GM23248 (cell line): ENCODE measurements around the gene TMEM259. TPM values are rescaled to one million over a fixed set of nuclear protein-coding genes. Genes with fewer than 3 reads are reported as not detected.

Source experiments
- DNase-seq: peaks from one replicate; pipeline ENCODE4 v3.0.0-alpha.2; 2015
- H2AFZ ChIP-seq: fragments of 200-600 bp; sonication (generic); 2 replicates; pipeline ENCODE4 v1.6.1; 2016; ENCODE audit warnings: antibody characterized with exemption
- H3F3A ChIP-seq: fragments of 200-600 bp; sonication (generic); 2 replicates; pipeline ENCODE4 v1.6.1; 2016; ENCODE audit warnings: mild to moderate bottlenecking, antibody characterized with exemption, mixed run types; ENCODE audit not compliant: insufficient read depth
- H3K27ac ChIP-seq: fragments of 200-600 bp; sonication (generic); 2 replicates; pipeline ENCODE4 v1.5.1; 2016; ENCODE audit warnings: mild to moderate bottlenecking
- H3K27me3 ChIP-seq: fragments of 200-600 bp; sonication (generic); replicated peaks from 2 replicates; pipeline ENCODE4 v1.6.1; 2016; ENCODE audit warnings: mild to moderate bottlenecking; ENCODE audit not compliant: insufficient read depth
- H3K36me3 ChIP-seq: fragments of 200-600 bp; sonication (generic); 2 replicates; pipeline ENCODE4 v1.6.1; 2016; ENCODE audit warnings: low read depth, mild to moderate bottlenecking
- H3K4me1 ChIP-seq: fragments of 200-600 bp; sonication (generic); 2 replicates; pipeline ENCODE4 v1.6.1; 2016; ENCODE audit warnings: mild to moderate bottlenecking; ENCODE audit not compliant: insufficient read depth
- H3K4me2 ChIP-seq: fragments of 200-600 bp; sonication (generic); one replicate; pipeline ENCODE4 v1.6.1; 2016; ENCODE audit warnings: mild to moderate bottlenecking; ENCODE audit not compliant: unreplicated experiment
- H3K4me3 ChIP-seq: fragments of 200-600 bp; sonication (generic); 2 replicates; pipeline ENCODE4 v1.5.1; 2016; ENCODE audit warnings: mild to moderate bottlenecking
- H3K79me2 ChIP-seq: fragments of 200-600 bp; sonication (generic); 2 replicates; pipeline ENCODE4 v1.6.1; 2016; ENCODE audit warnings: mild to moderate bottlenecking; ENCODE audit not compliant: insufficient read depth
- H3K9ac ChIP-seq: fragments of 200-600 bp; sonication (generic); 2 replicates; pipeline ENCODE4 v1.6.1; 2016; ENCODE audit warnings: mild to moderate bottlenecking
- H3K9me2 ChIP-seq: fragments of 200-600 bp; sonication (generic); 2 replicates; pipeline ENCODE4 v1.6.1; 2016; ENCODE audit warnings: mixed run types, mild to moderate bottlenecking, moderate library complexity; ENCODE audit not compliant: insufficient read depth
- H3K9me3 ChIP-seq: fragments of 200-600 bp; sonication (generic); one replicate; pipeline ENCODE4 v1.6.1; 2017; ENCODE audit warnings: low read depth
- H4K20me1 ChIP-seq: fragments of 200-600 bp; sonication (generic); 2 replicates; pipeline ENCODE4 v1.6.0; 2016; ENCODE audit not compliant: insufficient read depth
- EZH2 ChIP-seq: fragments of 200-600 bp; sonication (generic); IDR thresholded peaks from 2 replicates; pipeline ENCODE4 v1.6.1; 2018; ENCODE audit warnings: antibody characterized with exemption, mild to moderate bottlenecking; ENCODE audit not compliant: insufficient read depth, poor library complexity, severe bottlenecking
- EZH2phosphoT487 ChIP-seq: fragments of 200-600 bp; sonication (generic); IDR thresholded peaks from 2 replicates; pipeline ENCODE4 v1.6.1; 2018; ENCODE audit warnings: antibody characterized with exemption, moderate library complexity, mild to moderate bottlenecking, low read depth; ENCODE audit not compliant: insufficient read depth
- WGBS, 2 experiments: methylation state at CpG; one replicate each; pipeline ENCODE4 v1.1.6; 2015 to 2017; ENCODE audit warnings: low lambda C conversion rate in 2 of 2, low coverage in 1 of 2; ENCODE audit errors: missing lambda C conversion rate in 2 of 2; 5-methylcytosine and 5-hydroxymethylcytosine counted together
- in situ Hi-C: fragments of 300-500 bp; cut with MboI; formaldehyde crosslinking; loops from 2 replicates; pipeline ENCODE4 v1.15.0; 2020
- polyA plus RNA-seq: library from polyadenylated mRNA; unstranded; fragments of >200 nt; fragmentation: Nextera tagmentation; extraction: Ambion mirVana; gene quantifications from 2 replicates; pipeline ENCODE4 v1.2.1, GENCODE V29; 2016
- total RNA-seq: library from RNA; depleted of rRNA; stranded (reverse); fragments of >200 nt; shearing (Covaris generic); gene quantifications from 2 replicates; pipeline ENCODE4 v1.2.3, GENCODE V29; 2014

TMEM259 gene
- total and polyA plus RNA-seq, 2 experiments from 2014 or later, result 79.7 to 132 TPM

DNA sequence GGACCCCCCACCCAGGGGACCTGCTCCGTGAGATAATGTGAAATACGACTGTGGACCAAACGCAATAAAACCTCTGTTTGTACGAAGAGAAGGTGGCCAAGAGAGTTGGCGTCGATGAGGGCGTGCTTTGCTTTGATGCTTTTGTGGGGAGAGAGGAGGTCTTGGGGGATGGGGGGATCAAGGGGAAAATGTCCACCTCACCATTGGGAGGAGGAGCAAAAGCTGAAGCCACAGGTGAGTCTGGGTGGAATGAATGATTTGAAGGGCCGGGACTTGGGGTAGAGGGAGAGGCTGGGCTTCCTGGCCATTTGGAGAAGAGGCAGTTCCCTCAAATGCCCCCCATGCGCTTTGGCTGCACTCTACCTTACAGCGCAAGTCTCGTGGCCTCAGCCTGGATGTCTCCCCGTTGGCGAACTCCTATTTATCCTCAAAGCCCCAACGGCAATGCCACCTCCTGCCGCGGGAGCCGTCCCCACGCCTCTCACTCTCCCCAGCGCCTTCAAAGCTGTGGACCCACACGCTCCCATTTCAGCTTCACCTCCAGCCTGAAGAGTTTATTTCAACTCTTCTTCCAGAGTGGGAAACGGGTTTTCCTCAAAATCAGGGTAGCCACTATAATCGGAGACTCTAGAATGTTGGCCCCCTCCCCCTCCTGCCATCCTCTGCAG lies 18.2 kb upstream of the TMEM259 start:
- peaks cover 32% of the 10 kb centered on the region for H3F3A ChIP-seq
- H3K9ac ChIP-seq, result peak overlapping the region; percentile 37; the same call in 1 of the 2 replicates
- peak overlapping the region; percentile 84 for H3K4me2 ChIP-seq
- no peaks in the 10 kb centered on the region; the same call in 1 of the 2 replicates for H3K36me3 ChIP-seq
- WGBS, 2 experiments, result 56 to 61% methylated on average over 20 to 22 of the region's 22 CpGs
- TF ChIP-seq EZH2phosphoT487 (no peak), EZH2 (no peak)
- peaks cover 11% of the 10 kb centered on the region for H3K79me2 ChIP-seq
- peak; percentile 45 for DNase-seq
- H2AFZ ChIP-seq, result no peak overlapping the region
- H3K9me2 ChIP-seq, result no peaks in the 10 kb centered on the region
- peak overlapping the region; percentile 21 for H3K27ac ChIP-seq
- no peaks in the 10 kb centered on the region for H3K27me3 ChIP-seq
- no peaks in the 10 kb centered on the region for H3K9me3 ChIP-seq
- no peaks in the 10 kb centered on the region; the same call in 1 of the 2 replicates for H3K4me1 ChIP-seq
- in situ Hi-C loops, result no loop called here
- H4K20me1 ChIP-seq, result no peaks in the 10 kb centered on the region
- H3K4me3 ChIP-seq, result peak overlapping the region; percentile 68; the same call in 1 of the 2 replicates

DNA sequence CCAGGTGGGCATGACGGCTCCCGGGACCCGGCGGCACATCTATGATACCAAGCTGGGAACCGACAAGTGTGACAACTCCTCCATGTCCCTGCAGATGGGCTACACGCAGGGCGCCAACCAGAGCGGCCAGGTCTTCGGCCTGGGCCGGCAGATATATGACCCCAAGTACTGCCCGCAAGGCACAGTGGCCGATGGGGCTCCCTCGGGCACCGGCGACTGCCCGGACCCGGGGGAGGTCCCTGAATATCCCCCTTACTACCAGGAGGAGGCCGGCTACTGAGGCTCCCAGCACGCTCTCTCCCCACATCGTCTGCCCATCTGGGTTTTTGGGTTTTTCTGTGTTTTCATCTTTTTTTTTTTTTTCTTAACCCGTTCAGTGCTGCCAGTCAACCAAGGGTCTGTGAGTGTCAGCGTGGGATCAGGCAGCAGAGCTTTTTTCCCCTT lies 16.7 kb upstream of the TMEM259 start:
- Histone ChIP-seq H3K36me3 (peaks cover 7% of the 10 kb centered on the region), H3K4me2 (no peak overlapping the region), H3K27ac (no peak overlapping the region), H3K4me3 (no peak overlapping the region), H3K9ac (no peak overlapping the region), H3K79me2 (peaks cover 20% of the 10 kb centered on the region), H3F3A (peaks cover 32% of the 10 kb centered on the region), H3K27me3 (no peaks in the 10 kb centered on the region), H4K20me1 (no peaks in the 10 kb centered on the region), H2AFZ (no peak overlapping the region), H3K4me1 (no peaks in the 10 kb centered on the region; the same call in 1 of the 2 replicates), H3K9me2 (no peaks in the 10 kb centered on the region), H3K9me3 (no peaks in the 10 kb centered on the region)
- in situ Hi-C loops, result no loop called here
- no peak for DNase-seq
- no peak for TF ChIP-seq EZH2phosphoT487
- TF ChIP-seq EZH2, result no peak
- WGBS, 2 experiments, result 88% methylated on average over 22 of the region's 22 CpGs

DNA sequence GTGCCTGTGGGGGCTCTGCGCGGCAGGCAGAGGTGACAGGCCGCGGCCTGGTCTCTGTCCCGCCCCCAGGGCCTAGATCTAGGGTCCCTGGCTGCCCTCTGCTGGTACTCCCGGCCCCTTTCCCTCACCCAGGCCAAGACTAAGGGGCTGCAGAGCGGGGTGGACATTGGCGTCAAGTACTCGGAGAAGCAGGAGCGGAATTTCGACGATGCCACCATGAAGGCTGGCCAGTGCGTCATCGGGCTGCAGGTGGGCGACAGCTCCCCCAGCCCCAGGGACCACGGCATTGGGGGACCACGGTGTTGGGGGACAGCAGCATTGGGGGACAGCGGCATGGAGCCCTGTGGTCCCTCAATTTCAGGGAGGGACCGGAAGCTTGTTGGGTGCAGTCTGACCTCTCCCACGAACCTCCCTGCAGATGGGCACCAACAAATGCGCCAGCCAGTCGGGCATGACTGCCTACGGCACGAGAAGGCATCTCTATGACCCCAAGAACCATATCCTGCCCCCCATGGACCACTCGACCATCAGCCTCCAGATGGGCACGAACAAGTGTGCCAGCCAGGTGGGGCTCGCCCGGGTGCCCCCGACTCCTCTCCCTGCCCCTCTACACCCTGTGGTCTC lies 15.2 kb upstream of the TMEM259 start:
- Histone ChIP-seq H3K36me3 (peaks cover 18% of the 10 kb centered on the region), H3K4me2 (no peak overlapping the region), H4K20me1 (no peaks in the 10 kb centered on the region), H2AFZ (no peak overlapping the region), H3K9ac (no peak overlapping the region), H3K4me1 (no peaks in the 10 kb centered on the region; the same call in 1 of the 2 replicates), H3K9me3 (no peaks in the 10 kb centered on the region), H3K4me3 (no peak overlapping the region), H3K9me2 (no peaks in the 10 kb centered on the region), H3K27me3 (no peaks in the 10 kb centered on the region), H3K79me2 (peaks cover 34% of the 10 kb centered on the region), H3F3A (peaks cover 32% of the 10 kb centered on the region), H3K27ac (no peak overlapping the region)
- TF ChIP-seq EZH2phosphoT487 (no peak), EZH2 (no peak)
- in situ Hi-C loops, result no loop called here
- no peak for DNase-seq
- WGBS, 2 experiments, result 93 to 94% methylated on average over 25 to 27 of the region's 29 CpGs

DNA sequence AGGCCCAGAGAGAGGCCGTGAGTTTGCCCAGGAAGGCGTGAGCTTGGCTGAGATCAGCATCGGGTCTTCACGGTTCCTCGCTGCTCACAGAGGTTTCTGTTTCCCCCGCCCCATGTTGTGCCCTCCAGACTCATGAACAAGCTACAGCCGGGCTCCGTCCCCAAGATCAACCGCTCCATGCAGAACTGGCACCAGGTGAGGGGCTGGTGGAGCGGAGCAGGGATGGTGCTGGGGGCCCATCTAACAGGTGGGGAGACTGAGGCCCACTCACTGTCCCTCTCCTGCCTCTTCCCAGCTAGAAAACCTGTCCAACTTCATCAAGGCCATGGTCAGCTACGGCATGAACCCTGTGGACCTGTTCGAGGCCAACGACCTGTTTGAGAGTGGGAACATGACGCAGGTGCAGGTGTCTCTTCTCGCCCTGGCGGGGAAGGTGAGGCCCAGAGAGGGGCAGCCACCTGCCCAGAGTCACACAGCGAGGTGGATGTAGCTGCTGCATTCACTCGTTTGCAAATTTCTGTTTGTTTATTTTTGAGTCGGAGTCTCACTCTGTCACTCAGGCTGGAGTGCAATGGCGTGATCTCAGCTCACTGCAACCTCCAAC lies 11.4 kb upstream of the TMEM259 start:
- H3K4me3 ChIP-seq, result no peak overlapping the region
- TF ChIP-seq EZH2phosphoT487 (no peak), EZH2 (no peak)
- H3K27ac ChIP-seq, result no peak overlapping the region
- H4K20me1 ChIP-seq, result no peaks in the 10 kb centered on the region; the same call in 1 of the 2 replicates
- H3F3A ChIP-seq, result peaks cover 4% of the 10 kb centered on the region
- H2AFZ ChIP-seq, result no peak overlapping the region
- peaks cover 69% of the 10 kb centered on the region for H3K79me2 ChIP-seq
- in situ Hi-C loops, result no loop called here
- H3K9ac ChIP-seq, result no peak overlapping the region
- 0 out of 2 replicates have a peak, but pooled peaks cover 8% of the 10 kb centered on the region for H3K4me1 ChIP-seq
- WGBS, 2 experiments, result 87 to 88% methylated on average over 20 of the region's 20 CpGs
- DNase-seq, result no peak
- H3K9me3 ChIP-seq, result no peaks in the 10 kb centered on the region
- no peak overlapping the region for H3K4me2 ChIP-seq
- no peaks in the 10 kb centered on the region for H3K9me2 ChIP-seq
- H3K27me3 ChIP-seq, result no peaks in the 10 kb centered on the region
- peaks cover 18% of the 10 kb centered on the region for H3K36me3 ChIP-seq
